HG02938 (cell line): ENCODE measurements around the gene YKT6.
A peak's percentile ranks its signal among the peaks of the same experiment; 100 is the strongest.
"Not testable (repeated sequence)": the region's sequence is repeated elsewhere in the genome, so short reads cannot be mapped to it uniquely, and the experiment has no call there.

Source experiments
- ATAC-seq: cut with Tn5 transposase; IDR thresholded peaks from one replicate; pipeline ENCODE4 v1.9.1; 2021; ENCODE audit warnings: mild to moderate bottlenecking, moderate library complexity; ENCODE audit not compliant: unreplicated experiment

The YKT6 gene

DNA sequence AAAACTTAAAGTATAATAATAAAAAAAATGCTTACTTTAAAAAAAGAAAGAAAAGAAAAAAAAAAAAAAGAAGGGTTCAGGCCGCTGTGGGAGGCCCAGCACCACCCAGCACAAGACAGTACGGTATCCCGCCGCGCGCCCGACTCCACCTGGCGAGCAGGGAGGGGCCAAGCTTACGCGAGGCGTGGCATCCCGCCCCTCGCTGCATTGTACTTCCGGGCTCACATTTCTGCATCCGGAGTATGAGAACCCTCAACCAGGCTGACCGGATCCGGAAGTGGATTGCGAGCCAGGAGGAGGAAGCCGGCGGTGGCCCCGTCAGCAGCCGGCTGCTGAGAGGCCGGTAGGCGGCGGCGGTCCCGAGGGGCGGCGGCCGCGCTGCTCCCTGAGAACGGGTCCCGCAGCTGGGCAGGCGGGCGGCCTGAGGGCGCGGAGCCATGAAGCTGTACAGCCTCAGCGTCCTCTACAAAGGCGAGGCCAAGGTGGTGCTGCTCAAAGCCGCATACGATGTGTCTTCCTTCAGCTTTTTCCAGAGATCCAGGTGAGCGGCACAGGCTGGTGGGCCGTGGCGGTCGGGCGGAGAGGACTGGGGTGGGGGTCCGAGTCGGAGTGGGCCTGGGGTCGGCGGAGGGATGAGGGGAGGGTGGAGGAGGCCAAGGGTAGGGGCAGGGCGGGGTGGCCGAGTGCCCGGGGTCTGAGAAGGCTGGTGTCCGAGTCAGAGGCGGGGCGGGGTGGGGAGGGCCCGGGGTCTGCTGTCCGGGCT lies at the start of gene YKT6:
Gene YKT6, plus strand, starts transcription at position 280 of the 763 bp plus-strand sequence. Its CDS starts 158 bp downstream, at position 438.
- peak; percentile 98 for ATAC-seq

DNA sequence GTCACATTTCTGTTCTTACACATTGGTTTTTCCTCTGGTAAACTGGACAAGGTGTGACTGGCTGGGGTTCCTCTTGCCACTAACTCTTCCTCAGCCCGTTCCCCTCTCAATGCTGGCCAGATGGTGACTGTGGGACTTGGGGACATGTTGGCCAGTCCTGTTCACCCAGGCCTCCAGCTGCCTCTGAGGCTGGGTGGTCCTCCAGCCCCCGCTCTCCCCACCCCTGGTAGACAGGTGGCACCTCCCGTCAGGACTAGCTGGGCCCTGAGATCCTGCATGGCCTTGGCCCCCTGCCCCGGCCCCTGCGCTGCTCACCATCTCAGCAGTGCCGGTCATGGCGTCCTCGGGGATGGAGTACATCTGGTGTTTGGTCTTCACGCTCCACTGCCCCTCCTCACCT lies 48.8 kb upstream of the YKT6 start:
- no peak for ATAC-seq

DNA sequence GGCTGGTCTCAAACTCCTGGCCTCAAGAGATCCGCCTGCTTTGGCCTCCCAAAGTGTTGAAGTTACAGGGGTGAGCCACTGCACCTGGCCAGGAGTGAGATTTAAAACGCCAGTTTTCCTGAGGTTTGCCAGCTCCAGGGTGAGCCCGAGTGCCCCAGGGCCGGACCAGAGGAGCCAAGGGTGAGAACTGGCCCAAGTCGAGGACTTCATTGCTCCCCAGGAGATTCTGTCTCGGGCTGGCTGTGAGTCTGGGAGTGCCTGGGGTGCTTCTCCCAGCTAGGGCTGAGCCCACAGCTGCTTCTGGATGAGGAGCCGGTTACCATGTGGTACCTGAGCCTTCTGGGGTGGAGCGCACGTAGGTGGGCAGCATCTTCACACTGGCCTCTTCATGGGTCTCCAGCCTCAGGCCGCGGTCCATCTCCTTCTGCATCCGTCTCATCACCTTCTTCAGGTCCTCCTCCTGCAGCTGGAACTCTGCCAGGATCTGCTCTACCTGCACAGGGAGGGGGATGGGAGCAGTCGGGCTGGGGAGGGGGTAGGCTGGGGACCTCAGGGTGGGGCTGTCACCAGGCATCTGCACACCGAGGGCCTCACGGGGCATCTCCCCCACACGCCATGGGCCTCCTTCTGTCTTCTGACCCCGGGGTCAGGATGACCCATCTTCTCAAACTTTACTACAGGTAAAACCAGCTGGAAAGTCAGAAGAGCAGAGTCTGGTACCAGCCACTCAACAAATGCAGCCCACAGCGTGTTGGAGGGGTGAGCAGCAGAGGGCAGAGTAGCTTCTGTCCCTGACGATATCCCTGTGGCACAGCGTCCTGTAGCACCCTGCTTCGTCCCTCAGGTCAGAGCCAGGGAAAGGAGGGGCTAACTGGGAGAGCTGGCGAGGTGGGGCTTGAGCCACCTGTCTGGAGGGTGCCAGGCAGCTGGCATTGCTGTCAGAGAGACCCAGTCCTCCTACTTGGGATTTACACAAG lies 47.5 kb upstream of the YKT6 start:
- ATAC-seq, result no peak

DNA sequence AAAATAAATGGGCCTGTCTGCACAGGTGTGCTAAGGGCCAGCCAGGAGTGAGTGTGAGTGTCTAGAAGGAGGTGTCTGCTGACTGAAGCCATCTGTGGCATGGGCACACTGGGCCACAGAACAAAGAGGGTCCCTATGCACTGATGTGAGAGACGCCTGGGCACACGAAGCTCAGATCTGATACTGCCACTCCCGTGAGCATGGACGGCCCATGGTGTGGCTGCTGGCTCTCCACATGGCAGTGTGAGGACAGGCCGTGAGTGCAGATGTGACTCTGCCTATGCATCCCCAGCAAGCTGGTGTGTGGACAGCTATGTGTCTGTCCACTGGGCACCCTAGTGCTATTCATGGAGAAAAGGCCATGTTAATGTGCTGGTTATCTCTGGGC lies 46.8 kb upstream of the YKT6 start:
- ATAC-seq, result no peak

DNA sequence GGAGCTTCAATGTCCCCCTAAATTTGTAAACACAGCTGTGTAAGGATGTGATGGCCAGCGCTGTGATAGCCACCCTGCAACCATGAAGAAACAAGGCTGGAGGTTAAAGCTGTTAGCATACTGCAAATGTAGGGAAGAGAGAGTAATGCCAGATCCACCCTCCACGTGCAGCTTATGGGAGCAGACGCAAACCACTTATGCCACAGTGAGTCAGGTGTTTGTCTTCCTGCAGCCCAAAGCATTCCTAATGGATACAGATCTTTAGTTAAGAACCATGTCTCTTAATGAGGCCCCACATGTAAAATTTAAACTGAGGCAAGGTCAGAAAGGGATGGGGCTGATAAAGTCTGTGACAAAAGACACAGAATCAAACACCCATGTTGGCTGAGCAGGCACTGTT lies 46.1 kb upstream of the YKT6 start:
- ATAC-seq, result no peak

DNA sequence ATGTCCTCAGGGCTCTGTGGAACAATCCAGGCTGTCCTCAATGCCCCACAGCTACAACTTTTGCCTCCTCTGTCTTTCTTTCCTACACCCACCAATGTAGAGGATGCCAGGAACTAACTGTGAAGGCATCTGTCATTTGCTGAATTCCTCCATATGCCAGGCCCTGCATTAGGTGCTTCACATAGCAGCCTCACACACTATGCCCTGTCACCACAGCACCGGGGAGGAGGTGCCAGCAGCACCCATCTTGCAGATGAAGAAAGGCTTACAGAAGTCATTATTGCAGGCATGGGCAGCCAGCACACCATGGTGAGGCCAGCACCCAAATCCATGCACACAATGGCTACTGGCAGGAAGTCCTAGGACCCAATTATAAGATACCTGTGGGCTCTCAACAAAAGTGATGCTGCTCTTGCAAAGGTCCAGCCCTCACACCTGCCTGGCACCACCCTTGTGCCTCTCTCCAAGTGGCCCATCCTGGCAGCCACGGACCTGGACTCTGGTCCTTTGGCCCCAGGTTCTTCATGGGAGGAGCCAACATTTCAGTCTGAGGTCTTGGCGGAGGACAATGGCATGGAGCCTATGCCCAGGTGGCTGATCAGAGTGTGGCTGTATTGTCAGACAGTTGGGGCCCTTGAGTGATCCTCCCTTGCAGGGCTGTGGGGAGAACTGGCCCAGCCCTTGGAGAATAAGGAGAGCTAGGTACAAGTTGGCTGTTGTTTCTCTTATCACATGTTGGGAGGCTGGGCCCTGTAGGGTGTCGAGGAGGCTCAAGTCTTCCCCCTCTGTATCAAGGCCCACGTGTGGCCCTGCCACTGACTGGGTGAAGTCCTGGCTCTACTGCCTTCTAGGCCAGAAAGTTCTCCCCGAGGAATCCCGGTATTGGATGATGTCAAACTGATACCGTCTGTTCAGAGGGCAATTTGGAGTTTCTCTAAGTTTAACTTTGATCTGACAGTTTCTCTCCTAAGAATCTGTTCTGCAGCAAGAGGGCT lies 45.3 kb upstream of the YKT6 start:
- ATAC-seq, result no peak

DNA sequence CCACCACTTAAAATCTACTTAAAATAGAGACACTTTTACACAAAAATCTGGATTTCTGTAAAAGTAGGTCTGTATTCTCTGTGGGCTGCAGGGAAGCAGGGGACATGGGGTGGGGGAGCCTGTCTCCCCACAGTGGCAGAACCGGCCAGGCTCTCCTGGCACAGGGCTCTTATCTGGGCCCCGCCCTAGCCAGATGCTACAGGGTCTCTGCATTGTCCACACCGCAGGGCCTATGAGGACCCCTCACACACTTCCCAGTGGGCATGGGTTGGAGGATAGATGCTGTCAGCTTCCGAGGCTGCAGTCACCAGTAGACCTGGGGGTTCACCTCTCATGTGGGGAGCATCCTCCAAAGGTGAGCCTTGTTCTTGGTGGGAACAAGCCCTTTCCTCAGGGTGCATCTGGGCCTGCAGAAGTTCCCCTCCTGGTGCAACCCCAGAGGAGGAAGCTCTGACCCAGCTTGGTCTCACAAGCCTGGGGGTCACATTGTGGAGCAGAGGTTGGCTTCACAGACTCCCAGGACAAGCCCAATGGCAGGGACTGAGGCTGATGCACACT lies 44.2 kb upstream of the YKT6 start:
- no peak for ATAC-seq

DNA sequence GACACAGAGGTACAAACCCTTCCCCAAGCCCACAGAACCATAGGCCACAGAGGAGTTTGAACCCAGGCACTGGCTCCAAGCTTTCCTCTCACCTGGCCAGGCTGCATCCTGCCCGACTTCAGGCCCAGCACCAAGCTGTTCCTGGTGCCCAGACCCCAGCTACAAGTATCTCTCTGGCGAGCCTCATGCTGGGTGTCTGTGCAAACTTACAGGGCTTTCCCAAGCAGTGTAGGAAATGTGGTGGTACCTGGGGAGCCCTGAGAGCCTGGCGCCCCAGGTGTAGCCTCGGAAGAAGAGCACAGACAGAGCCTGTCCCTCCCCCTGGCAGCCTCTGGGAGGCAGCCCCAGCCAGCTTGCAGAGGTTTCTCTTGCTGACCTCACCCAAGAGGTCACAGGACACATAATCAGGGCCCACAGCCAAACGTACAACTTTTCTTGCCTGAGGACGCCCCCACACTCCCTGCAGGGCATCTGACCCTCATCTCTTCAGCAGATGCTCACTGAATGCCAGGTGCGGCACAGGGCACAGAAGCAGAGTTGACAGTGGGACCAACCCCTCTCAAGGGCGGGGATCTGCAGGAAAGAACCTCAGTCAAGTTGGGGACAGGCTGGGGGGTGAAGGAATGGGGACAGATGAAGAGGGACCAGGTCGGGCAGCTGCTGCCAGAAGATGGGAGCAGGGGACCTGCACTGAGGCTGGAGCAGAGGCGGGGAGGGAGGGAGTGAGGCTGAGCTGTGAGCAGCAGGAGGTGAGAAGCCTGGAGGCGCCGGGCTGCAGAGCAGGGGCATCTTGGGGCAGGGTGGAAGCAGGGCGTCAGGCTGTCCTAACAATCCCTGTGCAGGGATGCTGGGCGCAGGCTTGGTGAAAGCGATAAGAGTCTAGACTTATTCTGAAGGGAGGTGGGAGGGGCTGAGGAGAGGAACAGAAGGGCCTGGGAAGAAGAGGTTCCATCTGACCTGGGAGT lies 43.4 kb upstream of the YKT6 start:
- ATAC-seq, result no peak

DNA sequence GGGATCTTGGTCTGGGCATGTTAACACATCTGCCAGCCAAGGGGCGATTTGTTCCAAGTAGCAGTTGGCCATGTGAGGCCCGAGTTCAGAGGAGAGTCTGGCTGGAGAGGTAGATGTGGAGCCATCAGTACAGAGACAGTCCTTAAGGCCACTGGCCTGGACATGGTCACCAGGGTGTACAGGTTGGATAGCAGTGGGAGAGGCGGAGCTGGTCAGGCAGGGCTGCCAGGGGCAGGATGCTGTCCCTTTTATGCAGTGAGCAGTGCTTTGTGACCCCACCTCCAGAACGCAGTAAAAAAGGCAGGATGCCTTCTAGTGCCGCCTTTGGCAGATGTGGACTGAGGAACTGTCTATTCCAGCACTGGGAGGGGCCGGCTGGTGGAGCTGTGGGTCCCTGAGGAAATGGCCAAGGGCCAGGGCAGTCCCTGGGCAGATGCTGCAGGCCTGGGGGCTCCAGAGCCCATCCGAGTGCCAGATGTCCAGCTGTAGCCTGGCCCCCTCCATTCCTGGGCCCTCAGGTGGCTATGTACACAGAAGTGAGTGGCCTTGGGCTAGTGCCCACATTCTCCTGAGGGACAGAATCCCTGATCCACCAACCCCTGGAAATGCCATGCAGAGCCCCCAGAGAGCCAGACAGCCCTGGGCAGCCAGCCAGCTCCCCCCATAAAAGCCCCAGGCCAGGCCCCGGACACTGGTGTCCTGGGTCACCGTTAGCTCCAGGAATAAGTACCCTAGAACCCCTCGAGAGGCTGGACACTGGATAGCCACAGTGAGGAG lies 42.5 kb upstream of the YKT6 start:
- ATAC-seq, result no peak

DNA sequence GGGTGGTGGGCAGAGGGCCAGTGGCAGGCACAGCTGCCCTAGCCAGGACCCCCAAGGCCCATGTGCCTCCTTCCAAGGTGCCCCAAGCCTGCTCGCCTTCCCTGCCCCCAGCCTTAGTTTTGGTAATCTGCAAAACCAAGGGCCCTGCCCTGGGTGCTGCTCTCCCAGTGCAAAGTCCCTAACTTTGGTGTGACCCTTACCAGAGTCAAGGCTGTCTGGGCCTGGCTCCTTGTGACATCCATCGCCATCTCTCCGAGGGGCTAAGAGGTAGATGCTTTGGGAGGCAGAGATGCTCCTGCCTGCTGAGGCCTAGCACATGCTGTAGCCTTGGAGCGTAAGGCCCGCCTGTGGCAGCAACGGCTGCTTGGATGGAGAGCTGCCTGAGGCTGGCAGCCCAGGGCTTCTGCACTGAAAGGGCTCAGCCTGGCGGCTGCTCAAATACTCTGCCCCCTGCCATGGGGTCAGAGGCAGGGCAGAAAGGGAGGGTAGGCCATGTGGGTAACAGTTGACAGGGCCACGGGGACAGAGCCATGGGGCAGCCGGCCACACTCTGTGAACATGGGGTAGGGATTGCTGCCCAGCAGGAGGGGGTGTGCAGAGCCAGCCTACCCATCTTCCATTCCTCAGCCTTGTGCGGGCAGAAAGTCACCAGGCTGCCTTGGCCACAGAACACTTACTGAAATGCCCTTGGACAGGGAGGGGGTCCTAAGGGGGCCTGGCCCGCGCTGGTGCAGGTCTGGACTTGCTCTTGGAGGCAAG lies 41.7 kb upstream of the YKT6 start:
- no peak for ATAC-seq

DNA sequence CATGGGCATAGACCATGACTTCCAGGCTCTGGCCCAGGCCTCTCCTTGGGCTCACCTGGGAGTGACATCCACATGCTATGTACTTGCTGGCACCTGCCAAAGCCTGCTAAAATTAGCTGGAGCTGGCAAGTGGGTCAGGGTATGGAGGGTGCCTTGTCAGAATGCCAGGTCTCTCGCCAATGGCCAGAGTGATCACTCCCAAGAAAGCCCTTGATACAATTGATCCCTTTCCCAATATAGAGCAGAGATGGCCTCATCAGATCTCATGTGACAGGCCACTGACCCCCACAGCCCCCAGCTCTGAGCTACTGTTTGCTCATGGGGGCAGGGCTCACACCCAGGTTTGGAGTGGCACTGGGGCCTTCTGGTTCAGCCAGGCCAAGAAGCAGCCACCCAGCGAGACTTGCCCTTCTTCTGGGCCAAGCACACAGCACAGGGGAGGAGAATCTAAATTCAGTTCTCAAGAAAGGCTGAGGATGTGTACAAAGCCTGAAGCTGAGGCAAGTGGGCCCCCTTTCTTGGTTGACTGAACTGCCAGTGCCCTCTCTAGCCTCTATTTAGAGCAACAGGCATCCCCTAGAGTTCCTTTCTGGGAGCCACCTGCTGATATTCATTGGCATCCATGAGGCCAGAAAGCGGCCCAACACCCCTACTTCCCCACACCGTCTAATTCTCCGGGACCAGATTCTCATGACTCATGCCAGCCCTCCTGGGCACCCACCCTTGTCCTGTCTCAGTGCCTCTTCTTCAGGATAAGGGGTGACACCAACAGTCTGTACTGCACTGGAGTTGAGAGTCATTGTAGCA lies 40.8 kb upstream of the YKT6 start:
- ATAC-seq, result no peak

DNA sequence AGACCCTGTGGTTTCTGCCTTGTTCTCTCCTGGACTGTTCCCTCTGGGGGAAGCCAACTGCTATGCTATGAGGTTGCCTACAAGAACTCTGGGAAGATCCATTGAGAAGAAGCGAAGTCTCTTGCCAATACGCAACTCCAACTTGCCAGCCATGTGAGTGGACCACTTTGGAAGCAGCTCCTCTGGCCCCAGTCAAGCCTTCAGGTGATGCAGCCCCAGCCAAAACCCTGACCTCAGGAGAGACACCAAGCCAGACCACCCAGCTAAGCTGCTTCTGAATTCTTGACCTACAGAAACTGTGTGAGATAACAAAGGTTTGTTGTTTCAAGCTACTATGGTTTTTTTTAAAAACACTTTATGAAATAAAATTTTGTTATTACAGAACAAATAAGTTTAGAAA lies 39.4 kb upstream of the YKT6 start:
- no peak for ATAC-seq

DNA sequence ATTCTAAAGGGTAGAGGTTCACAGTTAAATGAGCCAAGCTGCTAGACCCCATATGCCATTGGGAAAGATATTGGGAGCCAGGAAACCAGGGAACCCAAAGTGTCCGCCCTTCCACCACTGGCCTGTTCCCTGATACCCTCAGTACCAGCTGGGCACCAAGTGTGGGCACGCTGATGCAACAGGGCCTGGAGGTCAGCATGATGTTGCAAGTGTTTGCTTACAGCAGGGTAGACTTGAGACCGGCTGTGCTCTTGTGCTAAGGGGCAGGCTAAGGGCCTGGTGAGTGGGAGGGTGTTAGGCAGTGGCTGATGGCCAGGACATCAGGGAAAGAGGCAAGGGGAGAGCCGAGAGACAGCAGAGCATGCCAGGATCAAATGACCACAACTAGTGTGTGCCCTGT lies 38.6 kb upstream of the YKT6 start:
- ATAC-seq, result no peak

DNA sequence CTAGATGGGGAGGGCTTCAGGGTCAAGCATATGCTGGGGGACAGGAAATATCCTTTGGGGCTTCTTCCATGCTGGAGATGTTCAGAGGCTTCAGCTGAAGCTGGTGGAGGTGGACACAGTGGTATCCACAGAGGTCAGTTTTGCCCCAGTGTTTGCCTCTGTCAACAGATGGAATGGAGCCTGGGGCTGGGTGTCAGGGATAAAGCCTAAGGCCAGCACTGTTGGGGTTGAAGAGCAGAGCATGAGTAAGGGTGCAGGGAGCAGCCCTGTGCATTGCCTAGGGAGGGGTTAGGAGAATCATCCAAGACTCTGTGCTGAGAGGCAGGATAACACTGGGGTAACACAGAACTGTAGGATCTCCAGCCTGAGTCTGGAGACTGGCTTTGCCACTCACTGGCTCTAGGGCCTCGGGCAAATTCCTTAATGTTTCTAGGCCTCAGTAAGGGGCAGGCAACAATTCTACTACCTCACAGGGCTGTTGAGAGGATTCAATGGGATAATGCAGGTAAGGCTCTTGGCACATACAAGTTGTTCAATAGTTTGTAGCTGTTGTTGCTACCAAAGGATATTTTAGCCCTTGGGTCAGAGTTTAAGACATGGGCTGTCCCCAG lies 37.9 kb upstream of the YKT6 start:
- ATAC-seq, result no peak

DNA sequence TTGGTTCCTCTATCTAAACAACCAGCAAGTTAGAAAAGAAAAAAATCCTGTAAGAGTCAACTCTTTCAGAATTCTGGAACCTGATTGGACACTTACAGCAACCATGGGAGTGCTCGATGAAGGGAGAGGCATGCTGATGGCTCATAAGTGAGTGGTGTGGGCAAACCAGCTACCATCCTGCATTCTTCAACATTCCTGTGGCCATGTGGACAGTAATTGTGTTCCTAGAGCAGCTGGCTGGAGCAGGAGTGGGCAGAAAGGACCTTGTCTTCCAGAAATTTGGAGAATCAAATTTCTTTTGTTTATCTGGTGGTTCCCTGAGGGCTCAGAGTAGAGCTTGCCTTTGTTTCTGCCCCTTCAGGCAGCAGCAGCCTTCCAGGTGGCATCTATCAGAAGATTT lies 37.2 kb upstream of the YKT6 start:
- no peak for ATAC-seq

DNA sequence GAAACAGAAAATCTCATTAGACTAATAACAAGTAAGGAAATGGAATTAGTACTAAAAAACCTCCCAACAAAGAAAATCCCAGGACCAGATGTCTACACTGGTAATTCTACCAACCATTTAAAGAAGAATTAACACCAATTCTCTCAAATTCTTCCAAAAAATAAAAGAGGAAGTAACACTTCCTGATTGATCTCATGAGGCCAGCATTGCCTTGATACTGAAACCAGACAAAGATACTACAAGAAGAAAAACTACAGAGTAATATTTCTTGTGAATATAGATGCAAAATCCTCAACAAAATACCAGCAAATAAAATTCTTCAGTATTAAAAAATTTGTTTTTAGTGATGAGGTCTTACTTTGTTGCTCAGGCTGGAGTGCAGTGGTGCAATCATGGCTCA lies 32.9 kb upstream of the YKT6 start:
- ATAC-seq, result no peak

DNA sequence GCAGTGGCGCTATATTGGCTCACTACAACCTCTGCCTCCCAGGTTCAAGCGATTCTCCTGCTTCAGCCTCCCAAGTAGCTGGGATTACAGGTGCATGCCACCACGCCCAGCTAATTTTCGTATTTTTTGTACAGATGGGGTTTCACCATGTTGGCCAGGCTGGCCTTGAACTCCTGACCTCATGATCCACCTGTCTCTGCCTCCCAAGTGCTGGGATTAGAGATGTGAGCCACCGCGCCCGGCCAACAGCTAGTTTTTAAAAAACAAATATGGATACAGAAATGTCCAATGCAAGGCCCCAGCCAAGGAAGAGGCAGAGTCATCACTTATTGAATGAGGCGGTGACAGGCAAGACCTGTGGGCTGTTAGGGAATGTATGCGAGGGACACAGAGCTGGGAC lies 28.9 kb upstream of the YKT6 start:
- ATAC-seq, result not testable (repeated sequence)
